T follicular helper cell (primary cell): ENCODE measurements around the gene PRKG1.
"Not testable (repeated sequence)": the region's sequence is repeated elsewhere in the genome, so short reads cannot be mapped to it uniquely, and the experiment has no call there.

Experiments used
- DNase-seq: peaks from one replicate; pipeline ENCODE4 v3.0.0-alpha.2; 2020; ENCODE audit warnings: low read depth

Gene PRKG1

DNA sequence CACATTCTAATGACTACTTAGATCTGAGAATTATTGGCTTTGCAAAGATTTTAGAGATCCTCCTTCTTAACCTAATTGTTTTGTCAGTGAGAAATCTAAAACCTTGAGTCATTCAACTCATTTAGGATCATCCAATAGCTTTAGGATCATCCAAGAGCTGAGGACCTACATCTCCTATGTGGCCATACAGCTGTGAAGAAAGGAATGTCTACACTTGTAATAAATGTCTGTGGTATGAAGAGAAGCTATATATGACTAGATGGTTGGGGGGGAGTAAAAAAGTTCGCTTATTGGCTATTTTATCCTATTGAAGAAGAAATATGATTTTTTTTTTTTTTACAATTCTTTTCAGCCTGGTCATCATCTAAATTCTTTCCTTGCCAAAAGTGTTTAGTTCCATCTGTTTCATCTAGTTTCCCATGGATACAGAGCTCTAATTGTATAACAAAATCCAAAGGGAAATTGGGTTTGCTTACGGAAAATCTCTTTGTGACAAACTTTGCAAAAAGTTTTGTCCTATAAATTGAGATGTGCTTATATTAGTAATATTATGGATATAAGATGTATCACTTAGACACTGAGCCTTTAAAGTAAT is 196.7 kb downstream of the PRKG1 start:
- DNase-seq, result no peak

DNA sequence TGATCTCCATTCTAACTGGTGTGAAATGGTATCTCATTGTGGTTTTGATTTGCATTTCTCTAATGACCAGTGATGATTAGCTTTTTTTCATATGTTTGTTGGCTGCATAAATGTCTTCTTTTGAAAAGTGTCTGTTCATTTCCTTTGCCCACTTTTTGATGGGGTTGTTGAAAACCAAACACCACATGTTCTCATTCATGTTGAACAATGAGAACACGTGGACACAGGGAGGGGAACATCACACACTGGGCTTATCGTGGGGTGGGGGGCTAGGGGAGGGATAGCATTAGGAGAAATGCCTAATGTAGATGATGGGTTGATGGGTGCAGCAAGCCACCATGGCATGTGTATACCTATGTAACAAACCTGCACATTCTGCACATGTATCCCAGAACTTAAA is 197.8 kb downstream of the PRKG1 start:
- not testable (repeated sequence) for DNase-seq

DNA sequence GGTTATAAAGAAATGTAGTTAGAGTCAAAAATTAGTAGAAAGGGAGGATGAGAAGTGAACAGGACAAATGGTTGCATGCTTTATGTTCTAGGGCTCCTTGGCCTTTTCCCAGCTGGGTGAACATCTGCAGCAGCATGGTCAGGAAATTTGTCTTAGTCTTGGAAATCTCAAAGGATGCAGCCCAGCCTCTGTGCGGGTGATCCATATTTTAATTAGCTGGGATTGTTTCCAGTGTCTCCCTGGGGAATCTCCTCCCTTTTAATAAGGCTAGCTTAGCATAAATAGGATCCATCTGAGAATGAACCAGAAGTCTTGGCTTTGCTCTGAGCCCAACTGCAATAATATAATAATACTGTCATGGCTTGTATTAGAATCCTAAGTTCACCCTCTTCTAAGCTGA is 198.3 kb downstream of the PRKG1 start:
- no peak for DNase-seq

DNA sequence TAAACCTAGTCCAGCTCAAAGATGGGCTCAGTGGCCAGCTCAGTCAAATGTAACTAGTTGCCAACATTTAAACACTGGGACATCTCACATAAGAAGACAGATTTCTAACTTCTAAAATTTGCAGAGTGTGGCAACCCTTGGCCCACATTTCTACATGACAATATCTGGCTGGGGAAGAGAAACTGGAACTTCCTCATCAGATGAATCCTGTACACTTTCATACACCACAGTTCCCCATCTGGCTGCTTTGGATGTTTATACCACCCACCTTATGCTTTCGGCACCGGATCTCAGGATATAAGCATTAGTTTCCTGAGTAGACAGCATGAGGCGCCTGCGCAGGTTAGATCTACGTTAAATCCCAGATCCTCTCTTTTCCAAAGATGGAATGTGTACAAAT is 199.3 kb downstream of the PRKG1 start:
- DNase-seq, result no peak

DNA sequence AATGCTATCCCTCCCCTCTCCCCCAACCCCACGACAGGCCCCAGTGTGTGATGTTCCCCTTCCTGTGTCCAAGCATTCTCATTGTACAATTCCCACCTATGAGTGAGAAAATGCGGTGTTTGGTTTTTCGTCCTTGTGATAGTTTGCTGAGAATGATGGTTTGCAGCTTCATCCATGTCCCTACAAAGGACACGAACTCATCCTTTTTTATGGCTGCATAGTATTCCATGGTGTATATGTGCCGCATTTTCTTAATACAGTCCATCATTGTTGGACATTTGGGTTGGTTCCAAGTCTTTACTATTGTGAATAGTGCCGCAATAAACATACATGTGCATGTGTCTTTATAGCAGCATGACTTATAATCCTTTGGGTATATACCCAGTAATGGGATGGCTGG is 201.8 kb downstream of the PRKG1 start:
- DNase-seq, result not testable (repeated sequence)

DNA sequence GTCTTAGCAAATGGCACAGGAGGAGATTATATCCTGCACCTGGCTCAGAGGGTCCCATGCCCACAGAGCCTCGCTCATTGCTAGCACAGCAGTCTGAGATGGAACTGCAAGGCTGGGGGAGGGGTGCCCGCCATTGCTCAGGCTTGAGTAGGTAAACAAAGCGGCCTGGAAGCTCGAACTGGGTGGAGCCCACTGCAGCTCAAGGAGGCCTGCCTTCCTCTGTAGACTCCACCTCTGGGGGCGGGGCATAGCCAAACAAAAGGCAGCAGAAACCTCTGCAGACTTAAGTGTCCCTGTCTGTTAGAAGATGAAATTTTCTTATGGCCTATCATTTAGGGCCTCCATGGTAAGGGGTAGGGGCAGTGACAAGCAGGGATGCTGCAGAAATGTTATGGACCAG is 207.1 kb downstream of the PRKG1 start:
- DNase-seq, result not testable (repeated sequence)

DNA sequence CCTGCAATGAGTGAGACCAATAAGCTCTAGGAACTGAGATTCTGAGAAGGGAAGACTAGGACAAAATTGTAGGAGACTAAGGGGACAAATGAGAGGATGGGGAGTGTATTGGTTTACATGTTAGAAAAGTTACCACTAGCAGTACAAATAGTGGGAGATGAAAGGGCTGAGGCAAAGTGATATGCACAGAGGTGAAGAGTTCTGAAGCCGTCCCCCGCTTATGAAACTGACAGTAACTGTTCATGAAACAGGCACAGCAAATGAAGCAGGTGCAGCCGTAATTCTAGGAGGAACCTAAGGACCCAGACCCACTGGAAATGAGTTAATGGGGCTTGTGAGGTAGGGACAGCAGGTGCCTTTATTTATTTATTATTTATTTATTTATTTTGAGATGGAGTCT is 211.3 kb downstream of the PRKG1 start:
- no peak for DNase-seq

DNA sequence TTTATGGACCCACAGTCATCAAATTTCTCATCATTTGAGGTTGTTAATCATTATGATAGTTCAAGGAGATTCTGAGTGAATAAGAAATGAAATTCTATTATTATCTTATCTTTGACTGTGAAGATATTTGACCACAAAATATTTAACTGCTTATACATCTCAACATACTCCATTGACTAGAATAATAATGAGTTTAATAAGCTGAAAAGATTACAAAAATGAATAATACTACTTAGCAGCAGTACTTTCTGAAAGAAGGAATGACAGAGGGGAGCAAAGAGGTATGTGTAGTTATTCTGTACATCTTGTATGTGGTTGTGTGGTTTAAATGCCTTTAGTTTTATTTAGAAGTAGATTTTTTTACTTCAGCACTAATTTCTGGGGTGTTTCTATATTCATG is 214.2 kb downstream of the PRKG1 start:
- DNase-seq, result no peak

DNA sequence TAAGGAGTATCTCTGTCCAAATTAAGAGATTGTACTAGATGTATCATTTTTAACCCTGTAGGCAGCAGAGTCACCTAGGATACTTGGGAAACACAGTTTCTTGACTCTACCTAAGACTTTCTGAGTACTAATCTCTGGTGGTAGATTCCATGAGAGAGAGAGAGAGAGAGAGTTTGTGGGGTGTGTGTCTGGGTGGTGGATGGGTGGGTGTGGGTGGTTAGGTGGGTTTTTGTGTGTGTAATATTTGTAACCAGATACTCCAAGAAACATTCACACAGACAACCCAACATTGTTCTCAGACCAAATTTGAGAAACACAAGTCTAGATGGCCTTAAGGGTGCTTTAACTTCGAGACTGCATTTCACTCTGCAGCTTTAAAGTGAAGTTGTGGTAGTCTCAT is 215.2 kb downstream of the PRKG1 start:
- DNase-seq, result no peak

DNA sequence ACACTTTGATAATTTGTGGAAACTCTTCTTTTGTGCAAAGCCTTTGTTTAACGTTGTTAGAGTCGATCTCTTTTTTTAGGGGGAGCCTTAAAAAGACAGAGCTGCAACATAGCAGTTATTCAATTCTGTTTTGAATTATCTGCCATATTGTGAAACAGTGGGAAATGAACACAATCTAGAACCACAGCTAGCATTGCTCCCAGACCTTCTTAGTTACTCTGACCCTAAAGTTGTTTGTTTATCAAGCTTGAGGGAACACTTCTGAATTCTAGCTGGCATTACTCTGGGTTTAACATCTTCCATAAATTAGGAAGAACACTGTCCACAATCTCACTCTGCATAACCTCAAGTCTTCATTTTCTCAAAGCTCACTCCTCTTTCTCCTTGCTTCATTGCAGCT is 217.7 kb downstream of the PRKG1 start:
- DNase-seq, result no peak

DNA sequence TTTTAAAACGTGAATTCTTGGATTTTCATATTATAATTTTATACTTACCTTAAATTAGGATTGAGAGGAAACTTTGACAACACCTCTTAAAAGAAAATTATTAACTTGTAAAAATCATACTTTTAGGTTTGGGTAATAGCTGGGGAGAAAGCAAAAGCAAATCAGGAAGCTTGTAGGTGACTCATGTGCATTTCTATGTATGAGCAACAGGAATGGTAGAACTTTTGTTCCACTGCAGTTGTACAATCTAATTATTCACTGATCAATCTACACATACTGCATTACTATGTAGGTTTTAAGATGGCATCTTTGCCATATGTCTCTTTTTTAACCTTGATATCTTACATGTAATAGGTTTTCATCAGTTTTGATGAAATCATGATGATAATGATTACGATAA is 223.2 kb downstream of the PRKG1 start:
- DNase-seq, result no peak

DNA sequence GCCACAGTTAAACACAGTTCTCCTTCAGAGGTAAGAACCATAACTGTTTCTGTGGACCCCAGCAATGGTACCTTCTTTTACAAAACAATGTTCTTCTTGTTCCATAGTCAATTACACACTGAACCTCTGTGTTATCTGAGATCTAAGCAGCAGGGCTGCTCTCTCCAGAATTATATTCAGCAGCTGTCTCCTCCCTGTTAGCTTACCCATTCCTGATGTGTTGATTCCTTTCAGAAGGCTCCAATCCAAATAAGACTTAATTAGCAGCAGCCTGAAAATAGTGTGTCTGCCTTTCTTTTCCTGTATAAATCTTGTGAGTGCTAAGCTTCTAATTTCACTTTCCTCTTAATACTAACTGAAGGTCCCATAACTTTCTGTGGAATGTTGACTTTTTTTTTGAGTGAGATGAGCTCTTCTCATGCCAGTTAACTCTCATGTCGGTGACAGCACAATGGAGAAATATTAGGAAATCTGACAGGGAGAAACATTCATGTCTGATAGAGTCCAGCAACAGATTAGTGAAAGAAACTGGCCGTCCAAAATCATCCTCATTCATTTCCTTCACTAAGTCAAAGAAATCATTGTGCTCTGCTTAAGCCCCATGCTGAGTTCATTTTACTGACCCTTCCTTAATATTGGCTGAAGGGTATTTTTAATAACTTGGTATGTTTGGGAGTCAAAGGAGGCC is 226.5 kb downstream of the PRKG1 start:
- no peak for DNase-seq

DNA sequence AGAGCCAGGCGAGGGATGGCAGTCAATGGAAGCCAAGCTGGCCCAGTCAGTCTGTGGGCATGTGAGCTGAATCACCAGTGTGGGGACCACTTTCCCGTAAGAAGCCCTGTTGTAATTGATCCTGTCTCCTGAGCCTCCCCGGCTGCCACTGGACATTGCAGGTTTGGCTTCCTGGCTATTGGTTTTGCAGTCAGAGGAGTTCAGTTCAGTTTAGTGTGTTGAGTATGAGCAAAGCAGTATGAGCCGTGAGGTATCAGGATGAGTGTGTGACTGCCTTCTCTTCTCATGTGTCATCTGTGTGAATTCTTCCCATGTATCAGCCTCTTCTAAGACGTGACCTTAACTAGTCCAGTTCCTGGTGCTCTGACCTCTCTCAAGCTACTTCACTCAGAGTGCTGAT is 227.4 kb downstream of the PRKG1 start:
- no peak for DNase-seq

DNA sequence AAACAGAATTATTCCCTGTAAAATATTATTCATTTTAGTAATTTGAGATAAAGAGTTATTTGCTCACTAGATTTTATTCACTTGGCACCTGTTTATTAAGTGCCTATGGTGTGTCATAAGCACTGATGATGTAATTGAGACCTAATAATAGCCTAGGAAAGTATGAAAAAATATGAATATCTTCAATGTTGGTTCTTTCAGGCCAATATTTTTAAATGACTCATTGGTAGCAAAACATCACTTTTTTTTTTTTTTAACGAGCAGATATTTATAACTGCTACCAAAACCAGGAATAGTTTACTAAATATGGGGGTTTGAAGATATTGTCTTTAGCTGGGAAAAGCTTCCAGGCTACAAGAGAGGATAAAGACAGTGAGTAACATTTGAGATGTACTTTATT is 228.0 kb downstream of the PRKG1 start:
- DNase-seq, result no peak

DNA sequence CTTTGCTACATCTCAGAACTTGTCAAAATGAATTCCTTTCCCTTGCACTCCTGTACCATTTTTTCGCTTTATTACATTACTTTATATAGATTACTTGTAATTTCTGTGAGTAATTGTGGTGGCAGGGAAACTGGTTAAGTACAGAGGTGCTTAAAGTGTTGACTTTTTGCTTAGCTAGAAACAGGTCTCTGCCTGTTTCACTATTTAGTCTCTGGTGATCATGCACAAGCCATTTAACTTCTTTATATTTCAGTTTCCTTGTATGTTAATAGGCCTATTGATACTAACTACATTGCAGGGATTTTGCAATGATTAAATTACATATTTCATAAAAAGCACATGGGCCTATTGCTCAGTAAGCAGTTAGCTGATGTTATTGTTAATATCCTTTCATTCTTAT is 233.8 kb downstream of the PRKG1 start:
- DNase-seq, result no peak

DNA sequence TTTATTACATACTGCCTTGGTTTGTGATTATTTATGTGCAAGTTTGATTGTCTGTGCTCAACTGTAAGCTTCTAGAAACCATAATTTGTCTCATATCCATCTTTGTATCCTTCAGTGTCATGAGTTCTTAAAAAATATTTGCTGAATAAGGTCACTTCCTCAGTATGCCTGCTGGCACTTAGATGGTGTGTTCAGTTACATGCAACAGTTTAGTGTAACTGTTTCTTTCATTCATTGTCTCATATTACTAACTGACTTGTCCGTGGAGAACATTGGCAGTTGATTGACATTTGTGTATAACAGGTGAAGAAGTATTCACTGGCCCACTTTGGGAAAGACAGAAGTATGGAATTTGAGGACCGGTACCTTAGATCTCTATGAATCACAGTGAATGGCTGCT is 236.9 kb downstream of the PRKG1 start:
- DNase-seq, result no peak

DNA sequence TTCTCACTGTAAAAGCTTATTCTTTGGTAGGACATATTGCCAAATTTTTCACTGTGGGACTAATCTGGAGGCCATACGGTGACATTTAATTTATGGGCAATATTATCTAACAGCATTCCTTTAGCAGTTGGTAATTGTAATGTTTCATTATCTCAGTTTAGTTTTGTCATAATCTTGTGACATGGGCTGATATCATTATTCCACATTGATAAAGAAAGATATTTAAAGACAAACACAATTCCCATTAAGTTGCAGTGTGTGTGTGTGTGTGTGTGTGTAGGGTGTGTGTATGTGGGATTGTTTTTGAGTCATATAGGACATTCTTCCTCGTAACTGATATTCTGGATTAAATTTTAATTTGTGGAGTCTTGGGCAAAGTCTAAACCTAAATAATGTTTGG is 238.5 kb downstream of the PRKG1 start:
- no peak for DNase-seq

DNA sequence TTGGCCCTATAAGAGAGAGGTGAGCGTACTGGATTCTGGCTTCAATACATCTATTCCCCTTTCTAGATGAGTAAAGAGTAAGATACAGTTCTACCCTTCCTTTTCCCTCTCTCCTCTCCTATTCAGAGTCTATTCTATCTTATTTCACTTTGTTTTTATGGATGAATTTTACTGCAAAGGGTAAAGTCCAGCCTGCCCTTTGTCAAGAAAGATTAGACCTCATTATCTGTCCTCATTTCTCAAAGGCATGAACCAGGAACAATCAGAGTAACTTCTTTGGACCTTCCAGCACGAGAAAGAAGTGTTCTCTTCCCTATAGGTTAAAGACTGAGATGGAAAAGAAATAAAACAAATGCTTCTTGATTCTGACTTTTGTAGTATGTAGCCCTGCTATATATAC is 239.0 kb downstream of the PRKG1 start:
- no peak for DNase-seq

DNA sequence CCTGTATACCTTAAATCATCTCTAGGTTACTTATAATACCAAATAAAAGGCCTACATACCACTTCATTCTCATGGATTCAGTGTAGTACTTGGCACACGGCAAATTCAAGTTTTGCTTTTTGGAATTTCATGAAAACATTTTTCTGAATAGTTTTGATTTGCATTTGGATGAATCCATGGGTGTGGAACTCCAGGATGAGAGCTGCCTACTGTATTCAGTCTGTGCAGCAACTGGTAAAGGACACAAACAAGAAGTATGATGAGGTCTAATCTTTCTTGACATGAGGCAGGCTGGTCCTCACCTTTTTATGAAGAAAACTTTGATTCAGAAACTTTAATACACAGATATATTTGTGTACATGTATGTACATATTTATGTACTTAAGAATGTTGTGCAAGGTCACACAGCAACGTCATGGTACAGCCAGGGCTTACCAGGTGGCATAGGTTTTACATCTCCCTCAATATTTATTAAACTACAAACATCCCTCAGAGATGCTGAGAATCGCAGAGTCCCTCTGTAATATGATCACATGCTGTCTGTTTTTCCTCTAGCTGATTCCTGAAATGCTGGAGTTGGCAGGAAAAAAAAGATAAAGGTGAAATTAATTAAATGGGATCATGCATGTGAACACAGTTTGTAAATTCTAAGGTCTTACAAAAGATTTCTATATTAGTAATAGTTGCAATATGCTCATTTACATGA is 239.6 kb downstream of the PRKG1 start:
- no peak for DNase-seq

DNA sequence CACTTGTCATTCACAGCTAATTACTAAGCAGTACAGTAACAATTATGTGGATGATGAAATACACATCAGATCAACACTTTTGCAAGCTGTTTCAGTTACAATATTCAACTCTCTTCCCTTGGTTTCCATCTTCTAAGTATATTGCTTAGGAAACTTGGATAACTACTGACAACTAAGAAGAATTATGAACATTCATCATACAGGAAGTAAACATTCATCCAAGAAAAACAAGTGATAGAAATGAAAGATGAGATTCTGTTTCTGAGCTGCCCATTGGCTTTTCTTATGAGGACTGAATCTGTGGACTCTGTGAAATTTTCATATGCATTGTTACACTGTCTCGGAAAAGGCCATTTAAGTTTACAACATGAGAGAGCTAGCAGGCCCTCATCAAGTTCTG is 240.2 kb downstream of the PRKG1 start:
- no peak for DNase-seq

DNA sequence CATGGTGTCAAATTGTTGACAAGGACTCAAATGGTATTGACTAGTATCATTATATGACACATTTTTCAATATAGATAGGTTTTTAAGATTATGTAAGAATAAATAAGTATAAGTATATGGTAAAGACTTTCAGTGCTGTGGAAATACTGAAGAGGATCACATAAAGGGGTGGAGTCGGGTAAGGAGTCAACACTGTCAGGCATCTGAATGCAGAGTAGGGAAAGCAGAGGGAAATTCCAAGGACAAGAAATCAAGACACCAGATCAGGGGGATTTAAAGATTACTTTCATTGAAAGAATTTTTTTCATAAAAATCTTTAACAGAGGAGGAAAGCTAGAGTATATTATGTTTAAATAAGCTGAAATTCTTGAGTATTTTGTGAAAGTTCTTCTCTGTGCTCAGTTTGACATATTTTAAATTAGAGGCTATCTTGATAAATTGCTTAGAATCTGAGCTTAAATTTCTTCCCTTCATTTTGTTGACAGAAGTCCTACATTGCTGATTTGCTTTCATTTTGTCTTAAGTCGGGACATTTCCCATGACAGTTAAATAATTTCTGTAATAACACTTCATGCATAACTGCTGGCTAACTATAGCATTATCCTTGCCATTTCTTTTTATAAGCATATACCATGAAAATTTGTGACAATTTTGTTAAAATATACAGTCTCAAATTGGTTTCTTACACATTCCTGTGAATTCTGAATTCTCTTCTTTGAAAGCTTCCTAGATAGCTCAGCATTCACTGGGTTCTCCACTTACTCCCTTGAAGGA is 244.3 kb downstream of the PRKG1 start:
- DNase-seq, result no peak

DNA sequence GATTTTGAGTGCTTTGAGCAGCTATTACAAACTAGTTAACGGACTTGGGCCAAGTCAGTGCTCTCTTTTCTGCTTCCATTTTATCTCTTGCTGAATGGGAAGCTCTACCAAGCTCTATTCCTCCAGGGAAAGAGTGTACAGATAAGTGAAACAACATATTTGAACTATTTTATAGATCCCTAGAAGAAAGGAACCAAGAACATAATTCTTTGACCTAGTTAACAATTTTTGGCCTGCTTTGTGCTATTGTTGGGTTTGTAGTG is 244.8 kb downstream of the PRKG1 start:
- DNase-seq, result no peak

DNA sequence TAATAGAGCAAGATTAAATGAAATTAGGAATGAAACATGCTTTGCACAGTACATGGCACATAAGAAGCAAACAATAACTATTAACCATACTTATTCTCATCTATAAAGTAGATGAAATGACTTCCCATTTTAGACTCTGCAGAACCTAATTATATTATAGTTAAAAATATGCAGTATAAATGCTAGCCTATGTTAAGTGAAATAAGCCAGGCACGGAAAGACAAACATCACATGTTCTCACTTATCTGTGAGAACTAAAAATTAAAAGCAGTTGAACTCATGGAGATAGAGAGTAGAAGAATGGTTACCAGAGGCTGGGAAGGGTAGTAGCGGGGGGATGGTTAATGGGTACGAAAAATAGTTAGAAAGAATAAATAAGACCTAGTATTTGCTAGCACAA is 247.0 kb downstream of the PRKG1 start:
- DNase-seq, result no peak
